CD4-positive, alpha-beta T cell treated with Interleukin-6 for 4 hours (primary cell): ENCODE data around the gene MYH6.

ENCODE experiments used
- DNase-seq: peaks from one replicate; pipeline ENCODE4 v3.0.0-alpha.2; 2020; ENCODE audit warnings: mixed read lengths

MYH6 gene

DNA sequence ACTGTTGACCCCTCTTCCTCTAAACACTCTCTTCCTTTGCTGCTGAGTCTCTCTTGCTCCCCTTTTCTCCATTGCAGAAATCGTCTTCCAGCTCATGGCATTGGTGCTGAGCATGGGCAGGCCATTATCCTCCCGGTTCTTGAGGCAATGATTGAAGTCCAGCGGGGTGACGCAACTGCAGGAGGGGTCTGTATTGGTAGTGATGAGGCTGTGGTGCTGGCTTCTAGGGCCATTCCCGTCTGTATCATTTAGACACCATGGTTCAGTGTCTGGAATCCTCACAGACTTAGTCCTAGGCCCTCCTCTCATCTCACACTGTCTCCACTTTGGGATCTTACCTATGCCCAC lies 54.7 kb downstream of the MYH6 start:
- DNase-seq, result no peak

DNA sequence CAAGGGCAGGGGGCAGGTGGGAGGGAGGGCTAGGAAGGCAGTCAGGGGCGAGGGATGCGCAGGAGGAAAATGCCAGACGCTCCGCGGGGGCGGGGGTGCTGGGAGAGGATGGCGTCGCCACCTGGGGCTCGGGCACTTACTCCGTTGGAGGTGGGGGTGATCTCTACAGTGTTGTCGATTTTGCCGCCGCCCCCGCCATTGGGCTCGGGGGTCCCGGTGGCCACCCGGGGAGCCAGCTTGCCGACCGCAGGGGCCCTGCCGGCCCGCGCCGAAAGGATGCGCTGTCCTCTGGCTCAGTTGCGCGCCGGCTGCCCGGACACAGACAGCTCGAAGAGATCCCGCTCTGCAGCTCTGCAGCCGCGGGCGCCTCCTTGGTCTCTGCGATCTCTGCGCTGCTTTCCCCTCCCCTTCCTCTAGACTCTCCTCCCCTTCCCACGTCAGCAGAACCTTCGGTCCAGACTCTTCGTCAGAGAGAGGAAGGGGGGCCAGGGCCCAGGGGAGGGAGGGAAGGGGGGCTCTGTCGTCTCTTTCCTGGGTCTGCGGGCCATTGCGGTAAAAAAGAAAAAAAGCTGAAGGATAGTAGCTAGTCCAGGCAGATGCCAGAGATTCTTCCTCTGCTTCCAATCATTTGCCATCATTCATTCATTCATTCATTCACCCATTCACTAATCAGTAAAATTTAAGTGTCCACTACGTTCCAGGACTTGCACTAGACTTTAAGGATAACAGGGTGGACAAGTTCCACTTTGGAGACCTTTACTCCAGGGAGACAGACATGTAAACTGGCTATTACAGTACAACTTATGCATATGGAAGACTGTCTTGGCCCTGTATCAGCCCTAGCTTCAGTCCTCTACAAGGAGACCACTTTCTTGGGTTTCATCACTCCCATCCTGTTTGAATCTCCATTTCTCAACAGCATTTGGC lies 55.3 kb downstream of the MYH6 start, which contains the start of gene SLC22A17:
Gene SLC22A17, minus strand, starts transcription at position 382 of the 927 bp plus-strand sequence.
- peak; percentile 74 for DNase-seq

DNA sequence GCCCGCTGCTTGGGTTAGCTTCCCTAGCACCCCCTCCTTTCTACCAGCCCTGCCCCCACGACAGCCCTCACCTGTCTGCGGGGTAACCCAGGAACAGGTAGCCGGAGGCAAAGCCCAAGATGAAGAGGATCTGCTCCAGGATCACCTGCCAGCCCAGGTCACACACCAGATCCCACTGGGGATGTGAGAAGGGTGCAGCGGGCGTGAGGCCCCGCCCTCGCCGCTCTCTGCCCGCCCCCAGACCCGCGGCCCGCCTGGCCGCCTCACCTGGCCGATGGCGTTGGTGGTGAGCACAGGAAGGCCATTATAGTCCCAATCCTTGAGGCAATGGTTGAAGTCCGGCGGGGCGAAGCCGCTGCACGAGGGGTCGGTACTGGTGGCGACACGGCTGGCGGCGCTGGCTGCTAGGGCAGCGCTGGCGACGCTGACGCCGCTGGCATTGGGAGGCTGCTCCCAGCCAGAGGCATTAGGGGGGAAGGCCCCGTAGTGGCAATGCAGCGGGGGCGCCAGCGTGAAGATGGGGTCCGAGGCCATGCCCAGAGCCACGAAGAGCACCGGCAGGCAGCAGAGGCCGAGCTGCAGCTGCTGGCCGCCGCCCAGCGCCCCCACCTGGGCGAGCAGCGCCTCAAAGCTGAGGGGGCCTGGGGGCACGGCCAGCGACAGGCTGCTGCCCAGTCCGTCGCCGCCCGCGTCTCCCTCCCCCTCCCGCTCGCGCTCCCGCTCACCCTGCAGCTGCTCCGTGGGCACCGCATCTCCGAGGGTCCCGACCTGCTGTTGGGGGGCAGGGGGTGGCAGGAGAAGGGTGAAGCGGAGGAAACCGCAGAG lies 56.2 kb downstream of the MYH6 start:
- peak; percentile 23 for DNase-seq

- no peak for DNase-seq
Measured at GRCh38 chr14:23349156-23349845, 58.8 kb downstream of the MYH6 start.

DNA sequence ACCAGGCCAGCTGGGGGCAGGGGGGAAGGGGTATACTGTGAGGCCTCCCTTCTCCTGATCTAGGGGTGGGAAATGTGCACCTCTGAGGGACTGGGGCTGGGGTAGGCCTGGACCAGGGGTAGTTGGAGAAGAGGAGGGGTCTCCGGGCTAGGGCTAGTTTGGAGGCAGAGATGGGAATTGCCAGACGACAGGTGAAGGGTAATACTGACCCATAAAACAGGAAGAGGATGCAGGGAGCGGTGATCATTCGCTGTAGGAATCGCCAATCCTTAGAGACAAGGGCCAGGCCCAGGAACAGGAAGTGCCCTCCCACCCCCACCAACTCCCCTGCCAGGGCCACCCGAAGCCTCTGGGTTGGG lies 59.8 kb downstream of the MYH6 start:
- no peak for DNase-seq

DNA sequence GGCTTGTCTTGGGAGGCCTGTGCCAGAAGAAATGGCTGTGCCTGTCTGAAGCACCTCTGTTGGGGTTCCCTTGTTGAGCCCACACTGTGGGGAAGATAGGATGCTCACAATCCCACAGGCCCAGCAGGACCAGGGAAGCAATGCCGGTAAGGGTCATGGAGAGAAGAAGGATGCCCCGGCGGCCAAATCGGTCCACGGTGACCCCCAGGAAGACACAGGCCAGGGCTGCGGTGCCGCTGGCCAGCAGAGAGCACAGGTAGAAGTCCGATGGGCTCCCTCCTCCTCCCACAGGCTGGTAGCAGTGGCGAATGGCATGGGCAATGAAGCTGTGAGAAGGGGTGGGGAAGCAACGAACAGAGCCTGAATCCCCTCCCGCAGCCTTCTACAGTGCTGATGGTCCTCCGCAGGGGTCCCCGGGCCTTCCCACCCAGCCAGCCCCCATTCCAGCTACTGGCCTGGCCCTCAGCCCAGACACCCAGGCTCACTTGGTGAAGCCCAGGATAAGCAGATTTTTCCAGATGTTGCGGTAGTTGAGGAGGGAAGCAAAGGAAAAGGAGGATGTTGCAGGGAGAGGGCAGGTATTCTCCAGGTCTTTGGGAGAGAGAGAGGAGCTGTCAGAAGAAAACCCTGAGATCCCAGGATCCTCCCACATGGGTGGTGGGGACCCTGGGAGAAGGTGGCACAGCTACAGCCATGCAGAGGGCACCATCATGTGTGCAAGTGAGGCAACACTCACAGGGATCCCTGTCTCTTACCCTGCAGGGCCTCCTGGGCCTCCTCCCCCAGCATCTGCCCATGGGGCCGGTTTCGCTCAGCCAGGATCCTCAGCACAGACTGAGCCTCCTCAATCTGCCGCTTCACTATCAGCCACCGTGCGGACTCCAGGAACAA lies 60.4 kb downstream of the MYH6 start:
- DNase-seq, result no peak

GRCh38 chr14:23346693-23347405 lies 61.2 kb downstream of the MYH6 start:
- DNase-seq, result no peak

- DNase-seq, result no peak
Measured at GRCh38 chr14:23345987-23346692, 61.9 kb downstream of the MYH6 start.

GRCh38 chr14:23344481-23344880 lies 63.6 kb downstream of the MYH6 start:
- no peak for DNase-seq

- DNase-seq, result no peak
Measured at GRCh38 chr14:23339506-23340268, 68.4 kb downstream of the MYH6 start.

DNA sequence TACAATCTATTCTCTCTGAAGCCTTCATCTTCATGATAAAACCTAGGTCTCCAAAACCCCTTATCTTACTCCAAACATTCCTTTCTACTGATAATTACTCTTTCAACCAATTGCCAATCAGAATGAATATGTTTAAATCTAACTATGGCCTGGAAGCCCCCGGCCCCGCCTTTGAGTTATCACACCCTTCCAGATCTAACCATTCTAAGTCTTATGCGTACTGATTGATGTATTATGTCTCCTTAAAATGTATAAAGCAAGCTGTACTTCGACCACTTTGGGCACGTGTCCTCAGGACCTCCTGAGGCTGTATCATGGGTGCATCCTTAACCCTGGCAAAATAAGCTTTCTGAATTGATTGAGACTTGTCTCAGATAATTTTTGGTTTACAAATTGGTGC lies 72.5 kb downstream of the MYH6 start:
- DNase-seq, result no peak
